Left ventricle myocardium superior (tissue), 1 donor: ENCODE results near the gene LCN6. TPM values are rescaled to one million over a fixed set of nuclear protein-coding genes. Genes with fewer than 3 reads are reported as not detected.
A peak's percentile ranks its signal among the peaks of the same experiment; 100 is the strongest.

ENCODE experiments used
- ATAC-seq: fragments of 200-7000 bp; cut with Tn5 transposase; one replicate; pipeline ENCODE4 v1.9.1; 2020; ENCODE audit warnings: mild to moderate bottlenecking, moderate library complexity
- DNase-seq: peaks from one replicate; pipeline ENCODE4 v3.0.0-alpha.2; 2020
- intact Hi-C: fragments of 100-400 bp; cut with micrococcal nuclease; formaldehyde crosslinking; loops from one replicate; pipeline ENCODE4 v1.11.0; 2022
- microRNA-seq: library from miRNA; unstranded; fragments of <30 nt; microRNA quantifications from one replicate; pipeline ENCODE4 v1.2.0, GENCODE V29; 2020; ENCODE audit warnings: borderline number of aligned reads
- total RNA-seq: library from RNA; stranded (reverse); fragmentation: NEBNext Ultra II Directional; extraction: Animal tissue kit (Norgen Biotek cat#: 25700); gene quantifications from one replicate; pipeline ENCODE4 v1.2.1, GENCODE V29; 2021
- donor health status: DM: no; HTN: yes; CAD: no; lungs with severe emphysema.

The LCN6 gene
- total RNA-seq, 1 donor from 2014 or later, result 17.4 TPM

DNA sequence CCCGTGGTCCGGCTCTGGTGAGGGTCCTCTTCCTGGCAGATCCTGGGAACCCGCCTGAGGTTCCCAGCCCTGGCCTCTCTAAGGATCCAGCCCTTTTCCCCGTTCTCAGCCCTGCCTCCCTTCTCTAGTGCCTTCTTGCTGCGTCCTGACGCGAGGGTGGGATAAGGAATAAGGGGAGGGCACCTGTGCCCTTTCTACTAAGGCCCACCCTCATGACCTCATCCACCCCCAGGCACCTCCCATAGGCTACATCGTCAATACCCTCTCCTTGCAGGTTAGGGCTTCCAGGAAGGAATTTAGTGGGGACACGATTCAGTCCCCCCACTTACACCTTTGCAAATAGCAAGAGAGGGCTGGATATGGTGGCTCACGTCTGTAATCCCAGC, 46.7 kb downstream of the LCN6 start:
- DNase-seq (no peak), ATAC-seq (no peak)
- intact Hi-C loops, result no loop called here

DNA sequence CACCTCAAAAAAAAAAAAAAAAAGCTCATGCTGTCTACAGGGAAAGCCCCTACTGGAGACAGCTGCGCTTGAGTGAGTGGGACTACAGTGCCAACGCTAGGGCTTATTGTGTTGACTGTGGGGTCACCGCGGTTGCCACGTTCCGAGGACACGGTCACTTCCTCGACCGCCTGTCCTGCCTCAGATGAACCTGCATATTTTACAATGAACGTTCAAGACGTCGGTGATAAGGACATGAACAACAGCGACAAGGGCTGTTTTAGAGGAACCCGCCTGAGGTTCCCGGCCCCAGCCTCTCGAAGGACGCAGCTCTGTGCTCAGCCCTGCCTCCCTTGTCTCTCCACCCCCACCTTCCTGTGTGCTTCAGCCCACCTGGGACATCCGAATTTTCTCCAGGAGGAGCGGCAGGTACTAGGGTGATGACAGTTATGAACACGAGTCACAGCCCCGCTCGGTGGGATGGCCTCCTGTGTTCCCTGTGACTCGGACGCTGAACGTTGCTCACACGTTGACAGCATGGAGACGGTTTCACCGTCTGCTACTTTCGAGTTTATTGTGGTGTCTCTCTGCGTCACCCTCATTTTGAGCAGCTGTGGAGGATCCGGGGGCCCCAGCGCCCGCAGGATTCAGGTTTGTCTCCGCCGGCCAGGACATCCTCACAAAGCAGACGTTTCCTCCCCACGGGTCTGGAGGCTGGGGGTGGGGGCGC, 47.2 kb downstream of the LCN6 start:
- ATAC-seq, result no peak
- DNase-seq, result peak; percentile 26
- intact Hi-C loops, result no loop called here

DNA sequence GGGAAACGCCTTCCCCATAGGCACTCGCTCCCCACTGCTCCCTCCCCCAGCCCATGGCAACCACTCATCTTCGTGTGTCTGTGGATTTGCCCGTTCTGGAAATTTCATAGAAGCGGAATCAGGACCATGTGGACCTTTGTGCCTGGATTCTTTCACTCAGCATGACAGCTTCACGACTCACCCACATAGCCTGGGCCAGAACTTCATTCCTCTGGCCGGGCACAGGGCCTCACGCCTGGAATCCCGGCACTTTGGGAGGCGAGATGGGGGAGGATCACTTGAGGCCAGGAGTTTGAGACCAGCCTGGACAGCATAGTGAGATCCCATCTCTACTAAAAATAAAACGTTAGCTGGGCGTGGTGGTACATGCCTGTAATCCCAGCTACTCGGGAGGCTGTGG, 48.0 kb downstream of the LCN6 start:
- intact Hi-C loops, result no loop called here
- DNase-seq, result no peak
- ATAC-seq, result no peak

DNA sequence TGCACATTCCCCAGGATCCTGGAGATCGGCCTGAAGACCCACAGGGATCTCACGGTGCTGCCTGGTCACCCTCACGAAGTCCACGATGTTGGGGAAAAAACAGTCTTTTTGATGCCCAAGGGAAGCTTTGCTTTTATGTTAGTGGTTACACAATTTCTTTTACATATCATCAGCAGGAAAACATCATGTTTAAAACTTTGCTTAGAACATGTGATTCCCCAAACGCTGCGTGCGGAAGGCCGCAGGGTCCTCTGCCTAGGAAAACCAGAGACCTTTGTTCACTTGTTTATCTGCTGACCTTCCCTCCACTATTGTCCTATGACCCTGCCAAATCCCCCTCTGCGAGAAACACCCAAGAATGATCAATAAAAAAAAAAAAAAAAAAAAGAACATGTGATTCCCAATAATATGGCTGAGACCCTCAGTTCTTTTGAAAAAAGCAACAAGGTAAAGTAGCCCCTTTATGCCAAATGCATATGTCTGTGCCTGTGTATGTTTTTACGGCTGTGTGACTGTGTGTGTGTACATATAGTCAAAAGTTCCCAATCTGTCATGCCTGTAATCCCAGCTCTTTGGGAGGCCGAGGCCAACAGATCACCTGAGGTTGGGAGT, 49.6 kb downstream of the LCN6 start:
- ATAC-seq (no peak), DNase-seq (no peak)
- intact Hi-C loops, result no loop called here

DNA sequence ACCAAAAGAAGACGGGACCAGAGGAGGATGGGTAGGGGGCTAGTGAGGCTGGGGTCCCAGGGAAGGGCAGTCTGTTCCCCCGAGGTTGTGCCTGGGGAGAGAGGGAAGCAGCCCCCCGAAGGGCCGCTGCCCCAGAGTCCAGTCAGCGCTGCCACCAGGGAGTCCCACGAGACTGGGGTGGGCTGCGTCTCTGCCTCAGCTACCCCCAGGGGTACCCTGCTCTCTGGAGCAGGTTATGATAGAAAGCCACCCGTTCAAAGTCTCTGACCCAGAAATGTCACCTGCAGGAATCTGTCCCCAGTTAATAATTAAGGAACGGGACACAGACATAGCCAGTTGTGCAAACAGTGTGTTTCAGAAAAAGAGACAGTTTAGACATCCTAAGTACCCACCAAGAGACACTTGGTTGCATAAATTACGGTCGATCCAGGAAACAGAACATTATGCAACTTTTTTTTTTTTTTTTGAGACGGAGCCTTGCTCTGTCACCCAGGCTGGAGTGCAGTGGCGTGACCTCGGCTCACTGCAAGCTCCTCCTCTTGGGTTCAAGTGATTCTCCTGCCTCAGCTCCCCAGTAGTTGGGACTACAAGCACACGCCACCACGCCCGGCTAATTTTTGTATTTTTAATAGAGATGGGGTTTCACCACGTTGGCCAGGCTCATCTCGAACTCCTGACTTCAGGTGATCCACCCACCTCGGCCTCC, 50.4 kb downstream of the LCN6 start:
- ATAC-seq (no peak), DNase-seq (no peak)
- intact Hi-C loops, result no loop called here

DNA sequence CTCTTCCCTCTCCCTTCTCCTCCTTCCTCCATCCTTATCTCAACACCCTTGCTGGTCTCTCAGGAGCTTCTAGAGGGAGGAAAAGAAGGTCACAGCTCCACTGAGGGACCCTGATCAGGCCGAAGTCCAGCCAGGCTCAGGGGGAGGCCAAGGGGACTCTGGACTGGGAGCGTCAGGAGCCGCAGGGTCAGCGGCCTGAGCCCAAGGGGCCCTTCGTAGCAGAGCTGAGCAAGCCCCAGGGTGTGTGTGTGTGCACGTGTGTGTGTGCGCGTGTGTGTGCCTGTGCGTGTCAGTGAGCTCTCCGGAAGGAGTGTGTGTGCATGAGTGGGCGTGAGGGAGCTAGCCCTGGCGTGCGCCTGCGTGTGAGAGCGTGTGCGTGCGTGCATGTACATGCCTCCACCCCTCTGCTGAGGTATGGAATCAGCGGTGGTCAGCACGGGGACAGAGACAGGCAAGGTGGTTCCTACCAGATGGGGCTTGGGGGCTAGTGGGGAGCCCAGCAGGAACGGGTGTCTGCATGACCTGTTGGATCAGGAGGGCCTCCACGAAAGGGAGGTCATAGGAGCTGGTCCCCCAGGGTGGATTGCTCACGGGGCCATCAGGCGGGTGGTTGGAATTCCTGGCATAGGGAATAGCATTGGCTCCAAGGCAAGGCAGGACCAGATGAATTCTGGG, 51.0 kb downstream of the LCN6 start:
- DNase-seq (no peak), ATAC-seq (no peak)
- intact Hi-C loops, result no loop called here

DNA sequence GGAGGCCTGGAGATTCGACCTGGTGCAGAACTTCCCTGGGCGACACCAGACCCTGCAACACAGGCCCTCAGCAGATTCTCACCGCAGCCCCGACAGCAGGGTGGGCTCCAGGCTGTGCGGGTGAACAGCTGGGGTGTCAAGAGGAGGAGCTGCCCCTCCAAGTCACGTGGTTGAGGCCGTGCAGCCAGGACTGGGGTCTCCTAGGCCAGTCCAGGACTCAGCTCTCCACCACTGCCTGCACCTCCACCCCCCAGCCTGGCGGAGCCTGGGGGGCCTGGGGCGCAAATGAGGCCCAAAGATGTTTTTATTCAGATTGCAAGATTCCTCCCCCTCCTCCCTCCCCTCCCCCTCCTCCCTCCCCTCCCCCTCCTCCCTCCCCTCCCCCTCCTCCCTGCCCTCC, 51.8 kb downstream of the LCN6 start:
- ATAC-seq, result no peak
- intact Hi-C loops, result no loop called here
- DNase-seq, result no peak

DNA sequence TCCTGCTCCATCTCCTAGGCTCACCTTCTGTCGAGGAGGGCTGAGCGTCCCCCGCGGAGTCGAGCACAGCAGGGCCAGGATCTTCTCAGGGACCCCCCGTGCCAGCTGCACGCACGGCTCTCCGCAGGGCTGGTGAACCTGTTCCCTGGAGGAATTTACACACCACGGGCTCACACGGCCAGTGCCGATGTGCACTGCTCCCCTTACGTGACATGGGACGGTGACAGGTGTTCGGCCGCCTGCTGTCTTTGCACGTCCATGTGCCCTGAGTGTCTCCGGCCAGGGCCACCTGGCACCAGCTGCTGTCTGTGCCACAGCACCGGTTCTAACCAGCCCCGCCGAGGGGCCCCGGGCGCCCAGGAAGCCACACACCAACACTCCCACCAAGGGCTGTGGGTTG, 52.4 kb downstream of the LCN6 start:
- no peak for ATAC-seq
- DNase-seq, result no peak
- intact Hi-C loops, result no loop called here

DNA sequence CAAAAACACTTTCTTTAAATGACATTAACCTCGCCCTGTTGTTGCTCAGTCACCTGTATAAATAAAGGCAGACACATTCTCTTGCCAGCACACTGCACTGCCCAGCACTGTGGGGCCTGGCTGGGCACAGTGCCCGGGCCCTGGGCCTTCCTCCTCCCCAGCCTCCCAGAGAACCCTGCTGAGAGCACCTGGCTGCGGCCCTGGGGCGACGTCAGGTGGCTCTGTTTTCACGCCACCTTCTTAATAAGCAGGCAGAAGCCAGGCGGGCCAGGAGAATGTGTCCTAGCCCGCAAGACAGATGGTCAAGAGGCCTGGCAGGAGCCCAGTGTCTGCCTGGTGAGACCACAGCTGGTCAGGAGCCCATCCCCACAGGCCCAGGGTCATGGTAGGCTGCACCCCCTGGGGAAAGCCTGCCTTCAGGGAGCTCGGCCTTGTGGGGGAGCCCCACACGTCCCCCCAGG, 52.9 kb downstream of the LCN6 start:
- DNase-seq, result peak; percentile 75

DNA sequence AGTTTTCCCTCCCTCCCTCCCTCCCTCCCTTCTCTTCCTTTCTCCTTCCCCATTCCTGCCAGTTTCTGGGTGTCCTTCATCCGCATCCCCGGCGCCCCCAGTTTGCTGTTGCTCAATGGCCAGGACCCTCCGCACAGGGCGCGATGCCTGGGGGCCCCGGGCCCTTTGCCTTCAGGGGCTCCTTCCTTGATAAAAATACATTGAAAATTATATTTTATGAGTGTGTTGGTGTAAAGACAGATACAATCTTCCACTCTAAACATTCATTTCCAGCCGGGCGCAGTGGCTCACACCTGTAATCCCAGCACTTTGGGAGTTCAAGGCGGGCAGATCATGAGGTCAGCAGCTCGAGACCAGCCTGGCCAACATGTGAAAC, 53.5 kb downstream of the LCN6 start:
- intact Hi-C loops, result no loop called here
- no peak for DNase-seq
- ATAC-seq, result no peak

More for the DNA sequence above, 52.9 kb downstream of the LCN6 start:
- intact Hi-C loops, result no loop called here
- ATAC-seq, result peak; percentile 53

DNA sequence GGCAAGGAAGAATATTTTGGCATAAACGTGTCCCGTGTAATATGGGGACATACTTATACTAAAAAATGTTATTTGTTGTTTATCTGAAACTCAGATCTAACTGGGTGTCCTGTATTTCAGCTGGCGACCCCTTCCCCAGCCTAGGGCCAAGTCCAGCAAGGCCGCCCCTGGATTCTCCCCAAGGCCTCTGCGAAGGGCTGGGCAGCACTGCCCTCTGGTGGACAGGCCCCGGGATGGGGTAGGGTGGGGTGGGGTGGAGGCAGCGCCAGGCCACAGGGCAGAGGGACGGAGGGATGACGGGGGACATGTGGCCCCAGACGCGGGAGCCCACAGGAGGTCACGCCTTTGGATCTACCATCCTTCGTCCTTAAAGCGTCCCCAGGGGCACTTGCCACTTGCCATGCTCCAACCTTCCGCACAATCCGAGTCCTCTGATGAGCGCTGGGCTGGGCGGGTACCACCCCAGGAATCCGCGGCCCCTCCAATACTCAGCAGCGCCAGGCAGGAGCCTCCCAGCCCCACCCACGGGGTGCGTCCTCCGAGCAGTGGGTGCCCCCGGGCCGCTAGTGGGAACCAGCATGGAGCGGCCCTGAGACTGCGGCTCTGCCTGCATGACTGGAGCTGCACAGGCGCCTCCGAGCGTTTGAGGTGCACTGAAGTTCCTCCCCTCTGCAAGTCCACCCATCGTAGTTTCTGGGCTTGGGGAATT, 54.0 kb downstream of the LCN6 start:
- peak; percentile 35 for ATAC-seq
- intact Hi-C loops, result no loop called here

More for the DNA sequence above, 54.0 kb downstream of the LCN6 start:
- DNase-seq, result peak; percentile 80

Small RNA genes lying within 50 kb of the gene (microRNA-seq; reads per million reads assigned to microRNA genes)
- not detected for gene MIR6722

Other genes starting within 250 kb of the LCN6 start
- gene NOTCH1, start 202.5 kb downstream of the LCN6 start, total RNA-seq, result 15.4 TPM
- gene EGFL7, start 85.6 kb downstream of the LCN6 start, total RNA-seq, result 63.8 TPM
- gene AGPAT2, start 61.1 kb downstream of the LCN6 start, total RNA-seq, result 53.8 TPM
- gene DIPK1B, start 36.0 kb downstream of the LCN6 start, total RNA-seq, result 22.3 TPM
- 10.6 TPM for gene LCN10, start 5.6 kb downstream of the LCN6 start, total RNA-seq
- gene LCN8, start 9.7 kb upstream of the LCN6 start, total RNA-seq, result not detected
- 0.59 TPM for gene LCN15, start 16.0 kb upstream of the LCN6 start, total RNA-seq
- 74.2 TPM for gene TMEM141, start 42.8 kb upstream of the LCN6 start, total RNA-seq
- gene CCDC183, start 47.8 kb upstream of the LCN6 start, total RNA-seq, result 2.2 TPM
- 73.0 TPM for gene RABL6, start 59.4 kb upstream of the LCN6 start, total RNA-seq
- gene AJM1, start 94.0 kb upstream of the LCN6 start, total RNA-seq, result 9.1 TPM
- gene PHPT1, start 100.9 kb upstream of the LCN6 start, total RNA-seq, result 357 TPM
- gene MAMDC4, start 103.8 kb upstream of the LCN6 start, total RNA-seq, result 12.9 TPM
- 354 TPM for gene EDF1, start 117.8 kb upstream of the LCN6 start, total RNA-seq
- 11.4 TPM for gene TRAF2, start 138.0 kb upstream of the LCN6 start, total RNA-seq
- 162 TPM for gene FBXW5, start 196.2 kb upstream of the LCN6 start, total RNA-seq
- gene C8G, start 196.7 kb upstream of the LCN6 start, total RNA-seq, result 2.2 TPM
- gene LCN12, start 203.7 kb upstream of the LCN6 start, total RNA-seq, result 3.6 TPM
- gene PTGDS, start 229.0 kb upstream of the LCN6 start, total RNA-seq, result 5,424 TPM
- gene LCNL1, start 234.5 kb upstream of the LCN6 start, total RNA-seq, result 18.3 TPM
- gene PAXX, start 243.9 kb upstream of the LCN6 start, total RNA-seq, result 23.9 TPM
- gene CLIC3, start 248.0 kb upstream of the LCN6 start, total RNA-seq, result 1.7 TPM